Stimulated activated CD8-positive, alpha-beta memory T cell treated with anti-CD3 and anti-CD28 coated beads, Interleukin-15, amount 100 ng/mL, for 4 hours (primary cell): ENCODE measurements around the gene XPR1.
"Not testable (repeated sequence)": the region's sequence is repeated elsewhere in the genome, so short reads cannot be mapped to it uniquely, and the experiment has no call there.

ENCODE experiments used
- DNase-seq, 2 donors: peaks; one replicate each; pipeline ENCODE4 v3.0.0-alpha.2; 2020; ENCODE audit warnings: low read depth in 2 of 2

Gene XPR1

DNA sequence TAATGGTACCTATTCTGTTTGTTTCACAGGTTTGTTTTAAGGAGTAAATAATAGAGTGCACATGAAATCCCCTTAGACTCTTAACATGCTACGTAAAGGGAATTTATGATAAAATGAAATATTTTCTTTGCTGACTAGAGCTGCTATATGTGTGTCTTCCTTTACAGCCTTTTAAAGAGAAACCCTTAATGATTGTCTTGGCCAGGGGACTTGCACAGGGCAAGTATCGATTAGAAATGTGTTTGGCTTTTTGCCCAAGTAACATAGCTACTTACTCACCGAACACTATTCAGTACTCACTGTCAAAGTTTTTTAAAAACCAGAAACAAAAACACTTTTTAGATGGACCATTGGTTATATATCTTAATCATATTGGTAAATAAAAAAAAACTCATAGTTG, 209.6 kb downstream of the XPR1 start:
- no peak for DNase-seq

- no peak for DNase-seq
Measured at GRCh38 chr1:180842052-180842451, 210.2 kb downstream of the XPR1 start.

GRCh38 chr1:180842491-180843275, 210.9 kb downstream of the XPR1 start:
- no peak for DNase-seq

DNA sequence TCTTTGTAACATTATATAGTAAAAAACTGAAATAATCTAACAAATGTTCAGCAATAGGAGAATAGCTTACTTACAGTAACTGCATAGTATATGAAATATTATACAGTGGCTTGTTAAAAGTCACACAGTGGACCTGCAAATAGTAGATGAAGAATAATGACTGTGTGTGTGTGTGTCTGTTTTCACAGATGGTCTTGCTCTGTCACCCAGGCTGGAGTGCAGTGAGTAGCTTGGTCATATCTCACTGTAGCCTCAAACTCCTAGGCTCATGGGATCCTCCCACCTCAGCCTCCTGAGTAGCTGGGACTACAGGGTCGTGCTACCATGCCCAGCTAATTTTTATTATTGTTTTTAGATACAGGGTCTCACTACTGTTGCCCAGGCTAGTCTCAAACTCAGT, 213.5 kb downstream of the XPR1 start:
- no peak for DNase-seq

GRCh38 chr1:180848191-180848590, 216.4 kb downstream of the XPR1 start:
- DNase-seq, result no peak

GRCh38 chr1:180849031-180849775, 217.4 kb downstream of the XPR1 start:
- no peak for DNase-seq

DNA sequence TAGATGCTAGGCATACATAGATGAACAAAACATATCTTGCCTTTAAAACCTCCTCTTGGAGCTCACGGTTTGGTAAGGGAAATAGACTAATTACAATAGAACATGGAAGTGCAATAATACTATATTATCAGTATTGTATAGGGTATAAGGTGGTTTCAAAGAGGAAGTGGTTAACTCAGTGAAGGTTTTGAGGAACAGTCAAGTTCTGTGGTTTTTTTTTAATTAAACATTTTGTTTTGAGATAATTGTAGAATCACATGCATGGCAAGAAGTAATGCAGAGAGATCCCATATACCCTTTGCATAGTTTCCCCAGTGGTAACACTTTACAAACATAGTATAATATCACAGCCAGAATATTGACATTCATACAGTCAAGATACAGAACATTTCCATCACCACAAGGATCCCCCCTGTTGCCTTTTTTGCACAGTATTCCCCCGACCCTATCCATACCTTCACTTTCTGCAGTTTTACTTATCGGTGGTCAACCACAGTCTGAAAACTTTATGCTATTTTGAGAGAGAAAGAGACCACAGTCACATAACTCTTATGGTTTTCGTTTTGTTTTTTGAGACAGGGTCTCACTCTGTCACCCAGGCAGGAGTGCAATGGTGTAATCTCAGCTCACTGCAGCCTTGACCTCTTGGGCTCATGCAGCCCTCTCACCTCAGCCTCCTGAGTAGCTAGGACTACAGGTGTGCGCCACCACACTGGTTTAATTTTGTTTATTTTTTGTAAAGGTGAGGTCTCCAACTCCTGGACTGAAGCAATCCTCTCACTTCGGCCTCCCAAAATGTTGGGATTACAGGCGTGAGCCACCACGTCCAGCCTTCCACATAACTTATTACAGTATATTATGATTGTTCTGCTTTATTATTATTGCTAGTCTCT, 220.4 kb downstream of the XPR1 start:
- DNase-seq, result no peak

DNA sequence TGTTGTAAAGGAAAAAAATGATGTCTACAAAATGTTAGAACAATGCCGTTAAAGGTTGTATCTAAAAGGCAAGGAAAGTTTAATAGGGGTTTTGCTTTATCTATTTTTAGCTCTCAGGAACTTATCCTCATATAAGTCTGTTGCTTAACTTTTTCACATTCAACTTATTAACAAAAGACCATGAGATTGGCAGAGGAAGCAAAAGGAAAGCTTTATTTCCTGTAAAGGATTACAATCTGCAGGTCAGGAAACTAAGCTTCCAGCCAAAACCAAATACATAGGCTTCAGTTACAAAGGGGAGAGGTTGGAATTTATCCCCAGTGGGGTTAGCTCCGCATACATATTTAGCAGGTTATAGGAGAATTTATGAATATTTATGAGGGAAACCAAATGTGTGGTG, 222.2 kb downstream of the XPR1 start:
- no peak for DNase-seq

GRCh38 chr1:180854456-180854855, 222.6 kb downstream of the XPR1 start:
- no peak for DNase-seq

- DNase-seq, result not testable (repeated sequence)
Measured at GRCh38 chr1:180857947-180858725, 226.3 kb downstream of the XPR1 start.

DNA sequence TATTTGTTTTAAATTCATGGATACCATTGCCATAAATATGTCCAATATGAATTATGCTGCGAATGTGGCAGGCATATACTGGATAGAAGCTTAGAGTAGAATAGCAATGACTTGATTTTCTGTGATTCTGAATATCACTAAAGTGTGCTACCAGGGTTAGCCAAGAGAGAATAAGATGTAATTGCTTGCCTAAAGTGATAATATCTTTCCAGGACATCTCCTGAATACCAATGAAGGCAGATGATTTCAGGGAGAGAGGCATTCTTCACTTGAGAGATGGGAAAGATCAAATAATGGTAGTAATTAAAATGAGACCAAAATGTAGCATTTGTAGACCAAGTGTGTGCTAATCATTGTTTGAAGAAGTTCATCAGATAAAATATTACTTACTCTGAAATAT, 227.5 kb downstream of the XPR1 start:
- no peak for DNase-seq

GRCh38 chr1:180860535-180860934, 228.7 kb downstream of the XPR1 start:
- no peak for DNase-seq

GRCh38 chr1:180862305-180862704, 230.5 kb downstream of the XPR1 start:
- no peak for DNase-seq

- DNase-seq, result no peak
Measured at GRCh38 chr1:180863158-180863775, 231.4 kb downstream of the XPR1 start.

DNA sequence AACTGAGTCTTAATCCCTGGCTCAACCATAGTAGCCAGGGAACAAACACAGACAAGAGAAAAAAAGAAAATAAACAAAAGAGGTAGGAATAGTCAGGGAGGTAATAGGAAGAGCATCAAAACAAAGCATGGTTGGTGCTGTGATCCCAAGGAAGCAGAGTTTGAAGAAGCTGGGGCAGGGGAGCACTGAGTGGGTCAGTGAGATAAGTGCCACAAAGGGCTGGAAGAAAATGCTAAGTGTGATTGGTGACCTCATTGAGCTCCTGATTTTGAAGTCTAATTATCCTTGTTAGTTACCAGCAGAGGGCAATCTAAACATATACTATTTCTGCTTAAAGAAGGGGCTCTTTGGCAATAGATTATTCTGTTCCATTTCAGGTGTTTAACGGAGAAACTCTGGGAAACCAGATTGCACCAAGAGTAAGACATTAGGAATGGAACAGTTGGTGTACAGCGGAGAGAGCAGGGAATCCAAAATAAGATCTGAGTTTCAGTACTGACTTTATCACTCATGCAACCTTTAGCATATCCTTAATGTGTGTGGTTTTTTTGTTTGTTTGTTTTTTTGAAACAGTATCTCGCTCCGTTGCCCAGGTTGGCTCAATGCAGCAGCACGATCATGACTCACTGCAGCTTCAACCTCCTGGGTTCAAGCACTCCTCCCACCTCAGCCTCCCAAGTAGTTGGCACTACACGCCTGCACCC, 250.1 kb downstream of the XPR1 start:
- no peak for DNase-seq

DNA sequence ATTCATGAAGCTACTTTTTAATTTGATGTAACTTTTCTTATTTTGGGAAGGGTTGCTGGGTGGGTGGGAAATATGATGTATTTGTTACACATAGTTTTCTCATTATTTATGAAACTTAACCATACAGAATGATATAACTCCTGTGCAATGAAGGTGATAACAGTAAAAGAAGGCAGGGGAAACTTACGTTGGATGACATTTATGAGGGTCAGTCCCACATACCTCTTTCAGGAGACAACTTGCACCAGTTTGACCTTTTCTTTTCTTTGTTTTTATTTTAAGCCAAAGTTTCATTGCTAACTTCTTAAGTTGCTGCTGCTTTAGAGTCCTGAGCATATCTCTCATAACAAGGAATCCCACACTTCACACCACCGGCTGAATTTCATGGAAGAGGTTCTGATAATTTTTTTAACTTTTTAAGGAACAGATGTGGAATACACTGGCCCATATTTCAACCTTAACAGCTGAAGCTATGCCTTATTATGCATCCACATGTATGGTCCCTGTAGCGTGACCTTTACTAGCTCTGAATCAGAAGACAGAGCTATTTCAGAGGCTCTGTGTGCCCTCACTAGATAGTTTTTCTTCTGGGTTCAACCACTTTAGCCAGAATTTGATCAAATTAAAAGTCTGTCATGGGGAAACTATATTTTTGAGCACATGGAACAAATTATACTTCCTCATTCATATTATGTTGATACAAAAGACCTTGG, 252.9 kb downstream of the XPR1 start:
- DNase-seq, result no peak

DNA sequence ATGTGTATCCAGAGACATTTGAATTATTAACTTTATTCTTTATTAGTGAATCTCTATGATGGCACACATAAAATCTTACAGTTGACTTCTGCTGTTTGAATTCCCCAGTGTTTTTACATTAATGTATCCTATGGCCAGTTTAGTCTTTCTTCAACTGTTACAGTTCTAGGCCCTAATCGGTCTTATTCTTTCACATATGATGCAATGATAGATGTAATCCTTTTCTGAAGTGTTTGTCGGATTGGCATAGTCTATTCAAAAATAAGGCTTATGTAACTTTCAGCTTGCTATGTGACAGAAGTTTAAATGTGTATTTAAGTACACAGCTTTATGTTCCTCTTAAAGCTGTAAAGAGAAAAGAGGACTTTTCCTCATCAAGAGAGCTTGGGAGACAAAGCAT, 254.5 kb downstream of the XPR1 start:
- DNase-seq, result no peak

GRCh38 chr1:180887841-180888240, 256.0 kb downstream of the XPR1 start:
- DNase-seq, result no peak

DNA sequence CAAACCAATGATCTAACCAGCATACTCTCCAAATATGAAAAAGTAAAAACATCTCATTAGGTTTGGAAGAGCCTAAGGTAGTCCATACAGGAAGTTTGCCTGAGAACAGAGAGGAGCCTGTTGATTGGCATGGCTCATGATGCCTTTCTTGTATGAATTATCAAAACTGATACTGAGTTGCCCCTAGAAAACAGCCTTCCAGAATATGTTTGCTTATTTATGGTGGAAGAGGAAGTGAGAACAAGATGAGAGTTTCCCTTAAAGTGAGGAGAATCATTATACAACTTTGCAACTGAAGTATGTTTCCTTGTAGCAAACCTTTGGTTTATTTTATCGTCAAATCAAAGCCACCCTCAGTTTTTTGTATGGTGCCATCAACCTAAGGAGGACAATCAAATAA, 257.0 kb downstream of the XPR1 start:
- DNase-seq, result no peak

- no peak for DNase-seq
Measured at GRCh38 chr1:180889325-180889724, 257.5 kb downstream of the XPR1 start.
